HL-60/S4 (cell line): ENCODE data around the gene USP7.

Source experiments
- in situ Hi-C: fragments of 300-500 bp; cut with MboI; formaldehyde crosslinking; loops from 2 replicates; pipeline ENCODE4 v1.14.3; 2022; ENCODE audit warnings: low sequenced_read_pairs

Gene USP7

GRCh38 chr16:8866118-8866883, 97.4 kb downstream of the USP7 start:
- in situ Hi-C loops: no loop called here

GRCh38 chr16:8865145-8865882, 98.4 kb downstream of the USP7 start:
- in situ Hi-C loops: no loop called here

GRCh38 chr16:8864480-8865110, 99.1 kb downstream of the USP7 start:
- in situ Hi-C loops: no loop called here

GRCh38 chr16:8863594-8864424, 99.9 kb downstream of the USP7 start:
- in situ Hi-C loops: no loop called here

- in situ Hi-C loops: no loop called here
These were observed 101.2 kb downstream of the USP7 start for GRCh38 chr16:8862309-8863130.

GRCh38 chr16:8861563-8862308, 102.0 kb downstream of the USP7 start:
- in situ Hi-C loops: no loop called here

- in situ Hi-C loops: no loop called here
These were observed 103.5 kb downstream of the USP7 start for GRCh38 chr16:8859913-8860881.

GRCh38 chr16:8858994-8859912, 104.5 kb downstream of the USP7 start:
- in situ Hi-C loops: no loop called here

GRCh38 chr16:8855972-8856371, 107.7 kb downstream of the USP7 start:
- in situ Hi-C loops: no loop called here

- in situ Hi-C loops: no loop called here
These were observed 108.5 kb downstream of the USP7 start for GRCh38 chr16:8855051-8855786.

- in situ Hi-C loops: no loop called here
These were observed 109.3 kb downstream of the USP7 start for GRCh38 chr16:8854298-8854948.

GRCh38 chr16:8853611-8854010, 110.1 kb downstream of the USP7 start:
- in situ Hi-C loops: no loop called here

GRCh38 chr16:8853150-8853549, 110.6 kb downstream of the USP7 start:
- in situ Hi-C loops: no loop called here

GRCh38 chr16:8852534-8852933, 111.2 kb downstream of the USP7 start:
- in situ Hi-C loops: no loop called here

- in situ Hi-C loops: no loop called here
These were observed 111.8 kb downstream of the USP7 start for GRCh38 chr16:8851761-8852403.
